Fibroblast of skin of back (primary cell): ENCODE results near the gene SGIP1.
"Not testable (repeated sequence)": the region's sequence is repeated elsewhere in the genome, so short reads cannot be mapped to it uniquely, and the experiment has no call there.

Experiments used
- DNase-seq: peaks from one replicate; pipeline ENCODE4 v3.0.0-alpha.2; 2013

SGIP1 gene

GRCh38 chr1:66682106-66682505, 148.2 kb downstream of the SGIP1 start:
- DNase-seq = no peak

- DNase-seq = no peak
These were observed 150.4 kb downstream of the SGIP1 start for GRCh38 chr1:66684353-66684752.

- no peak for DNase-seq
These were observed 151.3 kb downstream of the SGIP1 start for GRCh38 chr1:66685265-66685664.

- peak; percentile 73 for DNase-seq
These were observed 151.7 kb downstream of the SGIP1 start for GRCh38 chr1:66685670-66686069.

GRCh38 chr1:66686406-66686805, 152.5 kb downstream of the SGIP1 start:
- no peak for DNase-seq

- DNase-seq = no peak
These were observed 153.4 kb downstream of the SGIP1 start for GRCh38 chr1:66687358-66687757.

- DNase-seq = peak; percentile 26
These were observed 156.9 kb downstream of the SGIP1 start for GRCh38 chr1:66690666-66691381.

GRCh38 chr1:66692681-66693080, 158.7 kb downstream of the SGIP1 start:
- DNase-seq = no peak

GRCh38 chr1:66693856-66694255, 159.9 kb downstream of the SGIP1 start:
- no peak for DNase-seq

- DNase-seq = no peak
These were observed 161.2 kb downstream of the SGIP1 start for GRCh38 chr1:66695116-66695515.

- no peak for DNase-seq
These were observed 162.8 kb downstream of the SGIP1 start for GRCh38 chr1:66696771-66697170.

- DNase-seq = no peak
These were observed 165.3 kb downstream of the SGIP1 start for GRCh38 chr1:66699213-66699612.

GRCh38 chr1:66704177-66704875, 170.4 kb downstream of the SGIP1 start:
- DNase-seq = no peak

GRCh38 chr1:66705110-66705509, 171.2 kb downstream of the SGIP1 start:
- DNase-seq = peak; percentile 91

- peak; percentile 42 for DNase-seq
These were observed 177.5 kb downstream of the SGIP1 start for GRCh38 chr1:66711420-66711819.

GRCh38 chr1:66712839-66713238, 178.9 kb downstream of the SGIP1 start:
- no peak for DNase-seq

GRCh38 chr1:66723985-66724384, 190.0 kb downstream of the SGIP1 start:
- DNase-seq = peak; percentile 56

GRCh38 chr1:66725885-66726665, 192.1 kb downstream of the SGIP1 start:
- DNase-seq = peak; percentile 74

- peak; percentile 63 for DNase-seq
These were observed 194.1 kb downstream of the SGIP1 start for GRCh38 chr1:66728021-66728420.

GRCh38 chr1:66728716-66729115, 194.8 kb downstream of the SGIP1 start:
- not testable (repeated sequence) for DNase-seq

- DNase-seq = no peak
These were observed 195.2 kb downstream of the SGIP1 start for GRCh38 chr1:66729119-66729518.

GRCh38 chr1:66729523-66729922, 195.6 kb downstream of the SGIP1 start:
- no peak for DNase-seq

GRCh38 chr1:66730462-66730861, 196.5 kb downstream of the SGIP1 start:
- no peak for DNase-seq
